Measurements from ENCODE around the gene ZNF212. TPM values are rescaled to one million over a fixed set of nuclear protein-coding genes. Genes with fewer than 3 reads are reported as not detected.

Gene ZNF212
- total and polyA plus RNA-seq, 2 donors (not counting 3 experiments of a cell fraction or from before 2014, with no cell fraction given), result 3.6 to 9.0 TPM

DNA sequence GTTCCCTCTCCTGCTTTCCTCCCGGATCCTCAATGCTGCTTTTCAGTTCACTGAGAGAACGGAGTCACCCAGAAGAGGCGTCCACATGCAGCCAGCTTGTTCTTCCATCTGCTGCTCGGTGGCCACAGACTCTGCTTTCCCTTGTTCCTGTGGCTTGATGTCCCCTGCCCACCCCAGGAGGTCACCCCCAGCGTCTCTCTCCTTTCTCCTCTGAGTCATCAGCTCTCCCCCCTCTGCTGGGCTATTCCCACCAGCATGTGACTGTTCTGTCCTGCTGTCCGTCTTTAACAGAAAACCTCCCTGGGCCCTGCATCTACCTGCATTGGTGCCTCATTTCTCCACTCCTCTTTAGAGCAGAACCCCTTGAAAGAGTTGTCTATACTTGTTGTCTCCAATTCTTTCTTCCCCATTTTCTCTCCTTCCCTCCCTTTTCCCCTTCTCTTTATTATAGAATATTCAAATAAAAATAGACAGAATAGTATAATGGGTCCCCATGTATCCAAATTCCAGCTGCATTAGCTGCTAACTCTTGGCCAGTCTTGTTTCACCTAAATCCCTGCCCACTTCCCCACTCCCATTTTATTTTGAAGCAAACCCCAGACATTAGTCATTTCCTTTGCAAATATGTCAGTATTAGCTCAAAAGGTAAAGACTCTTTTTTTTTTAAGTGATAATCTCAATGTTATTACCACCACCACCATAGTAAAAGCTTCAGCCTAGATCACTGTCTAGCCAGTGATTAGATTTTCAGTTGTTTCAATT is 40.0 kb upstream of the ZNF212 start:
- BruUV-seq (replicated peaks), result no TSS peak
- H3K36me3 ChIP-seq (ENCODE audit: control insufficient read depth in 2 of 2, extremely low read depth in 1 of 2, insufficient read depth in 2 of 2, low read length in 2 of 2), result peaks cover 8 to 29% of the 10 kb centered on the region in 2 experiments
- dilution Hi-C loops (cut with MboI; ENCODE audit: extremely low pct_ligation_motif_present, low sequenced_read_pairs), result no loop called here

DNA sequence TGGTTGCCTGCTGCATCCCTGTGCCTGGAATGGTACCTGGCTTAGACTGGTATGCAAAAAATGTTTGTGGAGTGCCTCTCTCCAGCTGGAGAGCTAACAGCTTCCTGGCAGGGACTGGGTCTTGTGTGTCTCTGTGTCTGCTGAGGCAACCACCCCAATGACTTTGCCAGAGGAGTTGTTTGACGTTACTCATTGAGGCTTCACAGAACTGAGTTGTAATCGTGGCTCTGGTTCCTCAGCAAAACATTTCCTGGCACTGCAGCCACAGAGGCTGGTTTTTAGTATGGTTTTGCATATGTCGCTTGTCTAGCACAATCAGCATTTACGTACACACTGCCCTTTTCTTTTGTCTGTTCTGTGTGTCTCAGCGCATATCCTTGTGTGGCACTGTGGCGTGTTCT is 36.6 kb upstream of the ZNF212 start:
- Histone ChIP-seq H3K27ac (ENCODE audit: insufficient read depth, low read depth, low read length) (no peak overlapping the region), H3K9ac (replicated peaks; ENCODE audit: extremely low read depth, insufficient read depth, low read length) (no peak overlapping the region), H3K27me3 (ENCODE audit: control insufficient read depth in 2 of 2, insufficient read depth in 2 of 2, low read length in 2 of 2) (no peaks in the 10 kb centered on the region), H3K9me3 (replicated peaks; ENCODE audit: control insufficient read depth, insufficient read depth, low read length) (no peaks in the 10 kb centered on the region), H2AFZ (ENCODE audit: low read depth, low read length) (no peak overlapping the region), H3K9me1 (replicated peaks; ENCODE audit: control insufficient read depth, extremely low read depth, insufficient read depth, low read length) (no peaks in the 10 kb centered on the region), H3K4me3 (replicated peaks in 1 of 3; ENCODE audit: insufficient read depth in 1 of 3, low read depth in 1 of 3, low read length in 3 of 3) (no peak overlapping the region), H3K79me2 (ENCODE audit: control insufficient read depth, insufficient read depth, low read length) (peaks cover 45% of the 10 kb centered on the region), H3K36me3 (ENCODE audit: control insufficient read depth in 2 of 2, extremely low read depth in 1 of 2, insufficient read depth in 2 of 2, low read length in 2 of 2) (peaks cover 8 to 49% of the 10 kb centered on the region in 2 experiments), H3K4me2 (ENCODE audit: insufficient read depth, low read length) (no peak overlapping the region), H3K4me1 (ENCODE audit: control insufficient read depth, extremely low read depth, insufficient read depth, low read length) (peaks cover 13% of the 10 kb centered on the region), H4K20me1 (replicated peaks; ENCODE audit: control insufficient read depth, extremely low read depth, insufficient read depth, low read length) (no peaks in the 10 kb centered on the region)
- TF ChIP-seq MYC (IDR thresholded peaks at IDR 0.05; ENCODE audit: low read depth, low read length), result no peak
- TF ChIP-seq FOS (IDR thresholded peaks at IDR 0.05; ENCODE audit: borderline replicate concordance, insufficient read depth, low read length), result no peak
- no peak for TF ChIP-seq POLR2AphosphoS5 (IDR thresholded peaks at IDR 0.05; ENCODE audit: insufficient read depth, low read depth, low read length)
- no peak for TF ChIP-seq POLR2A (IDR thresholded peaks at IDR 0.05; ENCODE audit: low read depth, low read length)
- no peak for TF ChIP-seq JUN (IDR thresholded peaks at IDR 0.05; ENCODE audit: borderline replicate concordance, insufficient read depth, insufficient read length, low read depth)
- TF ChIP-seq, protein P1, sequence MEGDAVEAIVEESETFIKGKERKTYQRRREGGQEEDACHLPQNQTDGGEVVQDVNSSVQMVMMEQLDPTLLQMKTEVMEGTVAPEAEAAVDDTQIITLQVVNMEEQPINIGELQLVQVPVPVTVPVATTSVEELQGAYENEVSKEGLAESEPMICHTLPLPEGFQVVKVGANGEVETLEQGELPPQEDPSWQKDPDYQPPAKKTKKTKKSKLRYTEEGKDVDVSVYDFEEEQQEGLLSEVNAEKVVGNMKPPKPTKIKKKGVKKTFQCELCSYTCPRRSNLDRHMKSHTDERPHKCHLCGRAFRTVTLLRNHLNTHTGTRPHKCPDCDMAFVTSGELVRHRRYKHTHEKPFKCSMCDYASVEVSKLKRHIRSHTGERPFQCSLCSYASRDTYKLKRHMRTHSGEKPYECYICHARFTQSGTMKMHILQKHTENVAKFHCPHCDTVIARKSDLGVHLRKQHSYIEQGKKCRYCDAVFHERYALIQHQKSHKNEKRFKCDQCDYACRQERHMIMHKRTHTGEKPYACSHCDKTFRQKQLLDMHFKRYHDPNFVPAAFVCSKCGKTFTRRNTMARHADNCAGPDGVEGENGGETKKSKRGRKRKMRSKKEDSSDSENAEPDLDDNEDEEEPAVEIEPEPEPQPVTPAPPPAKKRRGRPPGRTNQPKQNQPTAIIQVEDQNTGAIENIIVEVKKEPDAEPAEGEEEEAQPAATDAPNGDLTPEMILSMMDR (IDR thresholded peaks at IDR 0.05; ENCODE audit: extremely low read depth in 1 of 2, insufficient read depth in 1 of 2, low read depth in 1 of 2, low read length in 2 of 2), result no peak
- TF ChIP-seq EZH2 (IDR thresholded peaks at IDR 0.05; ENCODE audit: borderline replicate concordance, low read depth, low read length, severe bottlenecking), result no peak
- TF ChIP-seq GATA2 (IDR thresholded peaks at IDR 0.05; ENCODE audit: insufficient read depth, insufficient read length, low read depth, low read length), result no peak
- TF ChIP-seq, protein P2, sequence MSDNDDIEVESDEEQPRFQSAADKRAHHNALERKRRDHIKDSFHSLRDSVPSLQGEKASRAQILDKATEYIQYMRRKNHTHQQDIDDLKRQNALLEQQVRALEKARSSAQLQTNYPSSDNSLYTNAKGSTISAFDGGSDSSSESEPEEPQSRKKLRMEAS (IDR thresholded peaks at IDR 0.05; ENCODE audit: insufficient read depth, insufficient read length), result no peak
- intact Hi-C loops (cut with micrococcal nuclease), result no loop called here
- no peak for DNase-seq (ENCODE audit: low read depth, low spot score)
- BruUV-seq (replicated peaks), result no TSS peak
- ChIA-PET CTCF (no interaction called here), POLR2A (no interaction called here)
- dilution Hi-C loops (cut with MboI; ENCODE audit: extremely low pct_ligation_motif_present, low sequenced_read_pairs), result no loop called here
- FAIRE-seq, result no peak

More for the DNA sequence above, 40.0 kb upstream of the ZNF212 start:
- Histone ChIP-seq H2AFZ (ENCODE audit: low read depth, low read length) (no peak overlapping the region), H4K20me1 (replicated peaks; ENCODE audit: control insufficient read depth, extremely low read depth, insufficient read depth, low read length) (no peaks in the 10 kb centered on the region), H3K4me2 (ENCODE audit: insufficient read depth, low read length) (no peak overlapping the region), H3K27me3 (ENCODE audit: control insufficient read depth in 2 of 2, insufficient read depth in 2 of 2, low read length in 2 of 2) (no peaks in the 10 kb centered on the region), H3K9me1 (replicated peaks; ENCODE audit: control insufficient read depth, extremely low read depth, insufficient read depth, low read length) (no peaks in the 10 kb centered on the region), H3K79me2 (ENCODE audit: control insufficient read depth, insufficient read depth, low read length) (peaks cover 63% of the 10 kb centered on the region), H3K9me3 (replicated peaks; ENCODE audit: control insufficient read depth, insufficient read depth, low read length) (no peaks in the 10 kb centered on the region), H3K4me1 (ENCODE audit: control insufficient read depth, extremely low read depth, insufficient read depth, low read length) (peaks cover 25% of the 10 kb centered on the region), H3K4me3 (replicated peaks in 1 of 3; ENCODE audit: insufficient read depth in 1 of 3, low read depth in 1 of 3, low read length in 3 of 3) (no peak overlapping the region), H3K9ac (replicated peaks; ENCODE audit: extremely low read depth, insufficient read depth, low read length) (no peak overlapping the region), H3K27ac (ENCODE audit: insufficient read depth, low read depth, low read length) (peak overlapping the region; percentile 33)
- POLR2A ChIA-PET, result no interaction called here
- CTCF ChIA-PET, result interaction anchor here (1.0 kb wide), 2 partner anchors 52 to 62 kb away, joined by 4 to 5 read pairs; partner anchors contain the start of genes ZNF398 and ZNF783
- FAIRE-seq (peak; percentile 85), DNase-seq (ENCODE audit: low read depth, low spot score) (peak; percentile 40)
- intact Hi-C loops (cut with micrococcal nuclease), result loop anchor here (10.0 kb wide), 1 partner anchor 425 kb away; no protein-coding TSS in a partner anchor
- TF ChIP-seq FOS (IDR thresholded peaks at IDR 0.05; ENCODE audit: borderline replicate concordance, insufficient read depth, low read length) (peak; percentile 49), POLR2A (IDR thresholded peaks at IDR 0.05; ENCODE audit: low read depth, low read length) (no peak), MYC (IDR thresholded peaks at IDR 0.05; ENCODE audit: low read depth, low read length) (no peak)
